SK-N-SH (cell line): Measurements from ENCODE around the gene TMOD4. TPM values are rescaled to one million over a fixed set of nuclear protein-coding genes. Genes with fewer than 3 reads are reported as not detected.

ENCODE experiments used
- CTCF ChIA-PET: fragments of 300-600, 350-600 bp; formaldehyde crosslinking; extraction: SDS; loops from one replicate; lab custom pipeline; 2021; lab: Yijun Ruan, JAX
- POLR2A ChIA-PET: fragments of 350-600 bp; sonication (Branson Sonifier 250); formaldehyde crosslinking; extraction: SDS; loops from one replicate; lab custom pipeline; 2020; ENCODE audit warnings: antibody characterized with exemption, inconsistent platforms; lab: Yijun Ruan, JAX
- DNase-seq: peaks from one replicate; pipeline ENCODE4 v3.0.0; 2012
- H2AFZ ChIP-seq: fragments of 200-600 bp; sonication (generic); 2 replicates; pipeline ENCODE4 v1.8.1; 2016; ENCODE audit warnings: antibody characterized with exemption, mild to moderate bottlenecking, low read depth
- H3F3A ChIP-seq: fragments of 200-600 bp; sonication (generic); replicated peaks from 2 replicates; pipeline ENCODE3; 2016; ENCODE audit warnings: antibody characterized with exemption, mild to moderate bottlenecking; ENCODE audit not compliant: insufficient read depth
- H3K27ac ChIP-seq, 2 experiments: fragments of 200-500 bp in 1 of 2; fragments of 200-600 bp in 1 of 2; sonication (Bioruptor generic) in 1 of 2; sonication (generic), shearing (Covaris generic) in 1 of 2; 2 replicates each; pipeline versions ENCODE4 v1.5.1 to v1.6.1; 2014 to 2016; ENCODE audit warnings: low read depth in 2 of 2, inconsistent platforms in 1 of 2, low read length in 1 of 2, mild to moderate bottlenecking in 1 of 2, mixed read lengths in 1 of 2
- H3K27me3 ChIP-seq: fragments of 200-600 bp; sonication (generic), shearing (Covaris generic); 2 replicates; pipeline ENCODE4 v1.6.1; 2016; ENCODE audit warnings: mixed run types; ENCODE audit not compliant: insufficient read depth
- H3K36me3 ChIP-seq, 2 experiments: fragments of 200-500 bp in 1 of 2; fragments of 200-600 bp in 1 of 2; sonication (Bioruptor generic) in 1 of 2; sonication (generic) in 1 of 2; replicated peaks in 1 of 2; 2 replicates each; pipeline versions ENCODE3 to v1.5.1; 2014 to 2016; ENCODE audit warnings: low read length in 1 of 2, mild to moderate bottlenecking in 1 of 2; ENCODE audit not compliant: insufficient read depth in 2 of 2, control insufficient read depth in 1 of 2
- H3K4me1 ChIP-seq, 2 experiments: fragments of 200-500 bp in 1 of 2; fragments of 200-600 bp in 1 of 2; sonication (Bioruptor generic) in 1 of 2; sonication (generic), shearing (Covaris generic) in 1 of 2; 2 replicates each; pipeline versions ENCODE4 v1.5.1 to v1.6.1; 2014 to 2016; ENCODE audit warnings: low read depth in 1 of 2, low read length in 1 of 2, mixed run types in 1 of 2; ENCODE audit not compliant: insufficient read depth in 2 of 2, control insufficient read depth in 1 of 2
- H3K4me2 ChIP-seq: fragments of 200-600 bp; sonication (generic), shearing (Covaris generic); 2 replicates; pipeline ENCODE4 v1.6.1; 2017; ENCODE audit warnings: mixed run types
- H3K4me3 ChIP-seq, 2 experiments: fragments of 200-500 bp in 1 of 2; fragments of 200-600 bp in 1 of 2; sonication (Bioruptor generic) in 1 of 2; sonication (generic), shearing (Covaris generic) in 1 of 2; 2 replicates each; pipeline versions ENCODE4 v1.5.1 to v1.8.1; 2014 to 2016; ENCODE audit warnings: low read depth in 2 of 2, inconsistent platforms in 1 of 2, low read length in 1 of 2, mild to moderate bottlenecking in 1 of 2, mixed read lengths in 1 of 2, moderate library complexity in 1 of 2
- H3K79me2 ChIP-seq: fragments of 200-600 bp; sonication (generic); 2 replicates; pipeline ENCODE4 v1.8.1; 2017; ENCODE audit warnings: mild to moderate bottlenecking; ENCODE audit not compliant: insufficient read depth
- H3K9ac ChIP-seq: fragments of 200-600 bp; sonication (generic); 2 replicates; pipeline ENCODE4 v1.6.1; 2017; ENCODE audit warnings: mixed run types
- H3K9me2 ChIP-seq: fragments of 200-600 bp; sonication (generic); 2 replicates; pipeline ENCODE4 v1.6.1; 2017; ENCODE audit warnings: mixed run types
- H3K9me3 ChIP-seq: fragments of 200-600 bp; sonication (generic); 2 replicates; pipeline ENCODE4 v1.6.1; 2017; ENCODE audit warnings: mixed run types, mild to moderate bottlenecking, moderate library complexity
- H4K20me1 ChIP-seq: fragments of 200-600 bp; sonication (generic); 2 replicates; pipeline ENCODE4 v1.6.1; 2017; ENCODE audit warnings: mild to moderate bottlenecking, mixed run types; ENCODE audit not compliant: insufficient read depth
- EP300 ChIP-seq, 2 experiments: IDR thresholded peaks; 2 replicates each; pipeline versions ENCODE4 v1.4.0 to v1.6.1; 2012; ENCODE audit warnings: borderline replicate concordance in 1 of 2, low read depth in 1 of 2, low read length in 1 of 2
- EZH2phosphoT487 ChIP-seq: fragments of 200-600 bp; sonication (generic); IDR thresholded peaks from 2 replicates; pipeline ENCODE4 v1.6.1; 2017; ENCODE audit warnings: low read depth, mixed run types, mild to moderate bottlenecking, antibody characterized with exemption, moderate library complexity, borderline replicate concordance
- FOSL2 ChIP-seq: IDR thresholded peaks from 2 replicates; pipeline ENCODE4 v1.4.0; 2012; ENCODE audit warnings: low read depth, mild to moderate bottlenecking, moderate library complexity, borderline replicate concordance
- FOXM1 ChIP-seq: IDR thresholded peaks from 2 replicates; pipeline ENCODE4 v1.4.0; 2012; ENCODE audit warnings: low read depth, mild to moderate bottlenecking
- MXI1 ChIP-seq: IDR thresholded peaks from 2 replicates; pipeline ENCODE4 v1.6.1; 2012; ENCODE audit warnings: mild to moderate bottlenecking, low read depth, low read length, improper control_type of control experiment
- NFIC ChIP-seq: IDR thresholded peaks from 2 replicates; pipeline ENCODE4 v1.4.0; 2012; ENCODE audit warnings: borderline replicate concordance
- POLR2AphosphoS5 ChIP-seq: IDR thresholded peaks from 2 replicates; pipeline ENCODE4 v1.6.1; 2012; ENCODE audit warnings: low read depth, low read length
- RAD21 ChIP-seq: IDR thresholded peaks from 2 replicates; pipeline ENCODE4 v1.6.1; 2012; ENCODE audit warnings: mild to moderate bottlenecking, low read length
- RCOR1 ChIP-seq: fragments of 150-350 bp; IDR thresholded peaks from 2 replicates; pipeline ENCODE4 v1.6.1; 2017; ENCODE audit warnings: antibody characterized with exemption, low read length
- SIN3A ChIP-seq: IDR thresholded peaks from 2 replicates; pipeline ENCODE4 v1.6.1; 2012; ENCODE audit warnings: low read depth, mild to moderate bottlenecking, low read length, moderate library complexity, borderline replicate concordance
- TAF1 ChIP-seq: IDR thresholded peaks from 2 replicates; pipeline ENCODE4 v1.6.1; 2012; ENCODE audit warnings: low read depth, mild to moderate bottlenecking, low read length, moderate library complexity, borderline replicate concordance
- TEAD4 ChIP-seq: IDR thresholded peaks from 2 replicates; pipeline ENCODE4 v1.4.0; 2012; ENCODE audit warnings: mild to moderate bottlenecking, borderline replicate concordance; ENCODE audit not compliant: insufficient read depth
- WGBS: methylation state at CpG from one replicate; pipeline ENCODE4 v1.1.6; 2017; ENCODE audit warnings: low lambda C conversion rate; 5-methylcytosine and 5-hydroxymethylcytosine counted together
- polyA plus RNA-seq, 3 experiments: library from polyadenylated mRNA; depleted of rRNA; stranded (reverse); fragments of >200 nt; gene quantifications; 2 replicates each; pipeline ENCODE4 v1.2.3, GENCODE V29; 2012
- TF ChIP-seq, protein P1 (sequence below): fragments of 150-350 bp; IDR thresholded peaks from 2 replicates; pipeline ENCODE4 v1.6.1; 2016; ENCODE audit warnings: mild to moderate bottlenecking, low read depth, low read length
- TF ChIP-seq, protein P2 (sequence below): IDR thresholded peaks from 2 replicates; pipeline ENCODE4 v1.4.0; 2012; ENCODE audit warnings: low read depth, borderline replicate concordance
- TF ChIP-seq, protein P3 (sequence below): IDR thresholded peaks from 2 replicates; pipeline ENCODE4; 2012
- TF ChIP-seq, protein P4 (sequence below): IDR thresholded peaks from 2 replicates; pipeline ENCODE4 v1.6.1; 2012; ENCODE audit warnings: mild to moderate bottlenecking, low read depth, low read length, moderate library complexity

The TMOD4 gene
- polyA plus RNA-seq, 1 of the 3 experiments (the other 2 are of a cell fraction): 0.59 TPM

- POLR2A ChIA-PET: no interaction called here
- no peak for TF ChIP-seq SIN3A
- no peak for TF ChIP-seq EP300 (IDR thresholded peaks at IDR 0.05; ENCODE audit: borderline replicate concordance in 1 of 2, low read depth in 1 of 2, low read length in 1 of 2)
- TF ChIP-seq FOXM1: no peak
- no peak for TF ChIP-seq POLR2AphosphoS5
- TF ChIP-seq FOSL2: no peak
- TF ChIP-seq, all 33 proteins: peak for 0
- peaks cover 81% of the 10 kb centered on the region for H4K20me1 ChIP-seq
- CTCF ChIA-PET: no interaction called here
- H2AFZ ChIP-seq: no peak overlapping the region
- H3F3A ChIP-seq: peaks cover 13% of the 10 kb centered on the region
- no peak overlapping the region for H3K4me3 ChIP-seq
- no peak overlapping the region for H3K27ac ChIP-seq
- no peak overlapping the region for H3K9ac ChIP-seq
- 52% methylated on average over 2 of the region's 2 CpGs for WGBS
- peaks cover 100% of the 10 kb centered on the region for H3K79me2 ChIP-seq
- no peaks in the 10 kb centered on the region for H3K9me3 ChIP-seq
- H3K36me3 ChIP-seq: peaks cover 0 to 38% of the 10 kb centered on the region in 2 experiments
- no peaks in the 10 kb centered on the region for H3K4me1 ChIP-seq
- no peaks in the 10 kb centered on the region for H3K27me3 ChIP-seq
- H3K4me2 ChIP-seq: no peak overlapping the region
- DNase-seq: no peak
- H3K9me2 ChIP-seq: no peaks in the 10 kb centered on the region
Measured at GRCh38 chr1:151213560-151213959, 37.8 kb upstream of the TMOD4 start.

DNA sequence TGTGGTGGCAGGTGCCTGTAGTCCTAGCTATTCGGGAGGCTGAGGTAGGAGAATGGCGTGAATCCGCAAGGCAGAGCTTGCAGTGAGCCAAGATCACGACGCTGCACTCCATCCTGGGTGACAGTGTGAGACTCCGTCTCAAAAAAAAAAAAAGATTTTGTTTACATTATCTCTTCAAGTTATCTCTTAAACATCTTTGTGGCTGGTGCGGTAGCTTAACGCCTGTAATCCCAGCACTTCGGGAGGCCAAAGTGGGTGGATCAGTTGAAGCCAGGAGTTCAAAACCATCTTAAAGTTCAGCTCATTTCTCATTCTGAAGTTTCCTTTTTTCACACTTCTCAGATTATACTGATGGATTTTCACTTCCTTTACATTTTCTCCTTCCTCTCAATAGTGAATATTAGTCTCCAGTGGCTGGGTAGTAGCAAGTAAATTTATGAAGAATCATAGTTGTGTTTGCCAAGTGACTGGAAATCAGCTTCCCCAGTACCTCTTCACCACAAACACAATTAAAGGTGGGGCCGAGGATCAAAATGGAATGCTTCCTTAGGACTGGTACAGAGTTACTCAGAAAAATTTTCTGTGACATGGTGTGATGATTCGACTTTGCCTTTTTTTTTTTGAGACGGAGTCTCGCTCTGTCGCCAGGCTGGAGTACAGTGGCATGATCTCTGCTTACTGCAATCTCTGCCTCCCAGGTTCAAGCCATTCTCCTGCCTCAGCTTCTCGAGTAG lies 36.4 kb upstream of the TMOD4 start:
- ChIA-PET POLR2A (interaction anchor here (0.6 kb wide), 1 partner anchor 648 kb away, joined by 4 read pairs; no protein-coding TSS in a partner anchor), CTCF (interaction anchor here (1.0 kb wide), 2 partner anchors 36 to 40 kb away, joined by 3 to 4 read pairs; partner anchors contain the start of gene TMOD4)
- Histone ChIP-seq H3K27me3 (no peaks in the 10 kb centered on the region), H3K9me2 (no peaks in the 10 kb centered on the region), H3K9ac (no peak overlapping the region), H4K20me1 (peaks cover 78% of the 10 kb centered on the region), H3K9me3 (no peaks in the 10 kb centered on the region), H3K36me3 (peaks cover 2 to 50% of the 10 kb centered on the region in 2 experiments), H3K79me2 (peaks cover 100% of the 10 kb centered on the region), H3K27ac (no peak overlapping the region), H3F3A (peaks cover 18% of the 10 kb centered on the region), H2AFZ (no peak overlapping the region), H3K4me3 (no peak overlapping the region), H3K4me1 (no peaks in the 10 kb centered on the region), H3K4me2 (no peak overlapping the region)
- WGBS: 89% methylated on average over 15 of the region's 15 CpGs
- DNase-seq: no peak
- TF ChIP-seq EP300 (IDR thresholded peaks at IDR 0.05; ENCODE audit: borderline replicate concordance in 1 of 2, low read depth in 1 of 2, low read length in 1 of 2) (no peak), TAF1 (no peak), RCOR1 (no peak), POLR2AphosphoS5 (no peak), MXI1 (no peak), RAD21 (no peak), NFIC (no peak), TEAD4 (no peak), EZH2phosphoT487 (no peak), SIN3A (no peak), FOXM1 (no peak)
- TF ChIP-seq, protein P1, sequence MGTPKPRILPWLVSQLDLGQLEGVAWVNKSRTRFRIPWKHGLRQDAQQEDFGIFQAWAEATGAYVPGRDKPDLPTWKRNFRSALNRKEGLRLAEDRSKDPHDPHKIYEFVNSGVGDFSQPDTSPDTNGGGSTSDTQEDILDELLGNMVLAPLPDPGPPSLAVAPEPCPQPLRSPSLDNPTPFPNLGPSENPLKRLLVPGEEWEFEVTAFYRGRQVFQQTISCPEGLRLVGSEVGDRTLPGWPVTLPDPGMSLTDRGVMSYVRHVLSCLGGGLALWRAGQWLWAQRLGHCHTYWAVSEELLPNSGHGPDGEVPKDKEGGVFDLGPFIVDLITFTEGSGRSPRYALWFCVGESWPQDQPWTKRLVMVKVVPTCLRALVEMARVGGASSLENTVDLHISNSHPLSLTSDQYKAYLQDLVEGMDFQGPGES: no peak
- TF ChIP-seq, protein P2, sequence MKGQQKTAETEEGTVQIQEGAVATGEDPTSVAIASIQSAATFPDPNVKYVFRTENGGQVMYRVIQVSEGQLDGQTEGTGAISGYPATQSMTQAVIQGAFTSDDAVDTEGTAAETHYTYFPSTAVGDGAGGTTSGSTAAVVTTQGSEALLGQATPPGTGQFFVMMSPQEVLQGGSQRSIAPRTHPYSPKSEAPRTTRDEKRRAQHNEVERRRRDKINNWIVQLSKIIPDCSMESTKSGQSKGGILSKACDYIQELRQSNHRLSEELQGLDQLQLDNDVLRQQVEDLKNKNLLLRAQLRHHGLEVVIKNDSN: no peak
- TF ChIP-seq, protein P3, sequence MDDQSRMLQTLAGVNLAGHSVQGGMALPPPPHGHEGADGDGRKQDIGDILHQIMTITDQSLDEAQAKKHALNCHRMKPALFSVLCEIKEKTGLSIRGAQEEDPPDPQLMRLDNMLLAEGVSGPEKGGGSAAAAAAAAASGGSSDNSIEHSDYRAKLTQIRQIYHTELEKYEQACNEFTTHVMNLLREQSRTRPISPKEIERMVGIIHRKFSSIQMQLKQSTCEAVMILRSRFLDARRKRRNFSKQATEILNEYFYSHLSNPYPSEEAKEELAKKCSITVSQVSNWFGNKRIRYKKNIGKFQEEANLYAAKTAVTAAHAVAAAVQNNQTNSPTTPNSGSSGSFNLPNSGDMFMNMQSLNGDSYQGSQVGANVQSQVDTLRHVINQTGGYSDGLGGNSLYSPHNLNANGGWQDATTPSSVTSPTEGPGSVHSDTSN: no peak
- TF ChIP-seq, protein P4, sequence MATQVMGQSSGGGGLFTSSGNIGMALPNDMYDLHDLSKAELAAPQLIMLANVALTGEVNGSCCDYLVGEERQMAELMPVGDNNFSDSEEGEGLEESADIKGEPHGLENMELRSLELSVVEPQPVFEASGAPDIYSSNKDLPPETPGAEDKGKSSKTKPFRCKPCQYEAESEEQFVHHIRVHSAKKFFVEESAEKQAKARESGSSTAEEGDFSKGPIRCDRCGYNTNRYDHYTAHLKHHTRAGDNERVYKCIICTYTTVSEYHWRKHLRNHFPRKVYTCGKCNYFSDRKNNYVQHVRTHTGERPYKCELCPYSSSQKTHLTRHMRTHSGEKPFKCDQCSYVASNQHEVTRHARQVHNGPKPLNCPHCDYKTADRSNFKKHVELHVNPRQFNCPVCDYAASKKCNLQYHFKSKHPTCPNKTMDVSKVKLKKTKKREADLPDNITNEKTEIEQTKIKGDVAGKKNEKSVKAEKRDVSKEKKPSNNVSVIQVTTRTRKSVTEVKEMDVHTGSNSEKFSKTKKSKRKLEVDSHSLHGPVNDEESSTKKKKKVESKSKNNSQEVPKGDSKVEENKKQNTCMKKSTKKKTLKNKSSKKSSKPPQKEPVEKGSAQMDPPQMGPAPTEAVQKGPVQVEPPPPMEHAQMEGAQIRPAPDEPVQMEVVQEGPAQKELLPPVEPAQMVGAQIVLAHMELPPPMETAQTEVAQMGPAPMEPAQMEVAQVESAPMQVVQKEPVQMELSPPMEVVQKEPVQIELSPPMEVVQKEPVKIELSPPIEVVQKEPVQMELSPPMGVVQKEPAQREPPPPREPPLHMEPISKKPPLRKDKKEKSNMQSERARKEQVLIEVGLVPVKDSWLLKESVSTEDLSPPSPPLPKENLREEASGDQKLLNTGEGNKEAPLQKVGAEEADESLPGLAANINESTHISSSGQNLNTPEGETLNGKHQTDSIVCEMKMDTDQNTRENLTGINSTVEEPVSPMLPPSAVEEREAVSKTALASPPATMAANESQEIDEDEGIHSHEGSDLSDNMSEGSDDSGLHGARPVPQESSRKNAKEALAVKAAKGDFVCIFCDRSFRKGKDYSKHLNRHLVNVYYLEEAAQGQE: no peak
